CD4-positive, alpha-beta T cell treated with Interleukin-6 for 4 hours (primary cell): ENCODE measurements around the gene PRAME.
A peak's percentile ranks its signal among the peaks of the same experiment; 100 is the strongest.
"Not testable (repeated sequence)": the region's sequence is repeated elsewhere in the genome, so short reads cannot be mapped to it uniquely, and the experiment has no call there.

ENCODE experiments used
- DNase-seq: peaks from one replicate; pipeline ENCODE4 v3.0.0-alpha.2; 2020; ENCODE audit warnings: mixed read lengths

The PRAME gene

GRCh38 chr22:22520667-22521602, 38.1 kb downstream of the PRAME start:
- no peak for DNase-seq

DNA sequence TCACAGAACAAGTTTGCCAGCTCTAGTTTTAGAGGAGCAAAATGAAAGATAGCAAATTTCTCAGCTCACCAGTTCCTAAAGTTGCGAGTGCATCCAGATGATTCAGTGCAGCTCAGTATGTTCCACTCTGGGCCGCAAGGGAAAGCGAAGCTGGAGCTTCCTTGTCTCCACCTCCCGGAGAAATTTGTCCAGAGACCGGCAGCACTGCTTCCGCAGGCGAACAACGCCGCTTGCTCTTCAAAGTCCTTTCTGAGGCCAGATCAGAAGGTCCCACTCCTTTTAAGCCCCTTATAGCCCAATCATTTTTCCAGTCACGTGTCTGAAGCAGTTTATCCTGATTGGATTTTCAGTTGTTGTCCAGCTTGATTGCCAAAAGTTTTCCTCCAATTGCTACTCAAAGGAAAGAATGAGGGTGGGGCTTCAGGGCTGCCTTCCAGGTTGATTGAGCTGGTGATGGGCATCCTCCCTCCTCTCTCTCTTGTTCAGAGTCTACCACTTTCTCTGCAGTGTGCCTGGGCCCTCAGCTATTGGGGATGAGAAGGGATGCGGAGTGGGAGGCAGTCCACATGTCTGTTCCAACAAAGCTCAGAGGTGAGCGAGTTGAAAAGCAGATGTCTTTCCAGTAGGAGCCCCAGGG, 38.9 kb downstream of the PRAME start, which contains the start of gene ZNF280A:
Gene ZNF280A, minus strand, starts transcription at position 251 of the 637 bp plus-strand sequence. CDS start 4,640 bp downstream, outside the sequence.
- DNase-seq, result no peak

DNA sequence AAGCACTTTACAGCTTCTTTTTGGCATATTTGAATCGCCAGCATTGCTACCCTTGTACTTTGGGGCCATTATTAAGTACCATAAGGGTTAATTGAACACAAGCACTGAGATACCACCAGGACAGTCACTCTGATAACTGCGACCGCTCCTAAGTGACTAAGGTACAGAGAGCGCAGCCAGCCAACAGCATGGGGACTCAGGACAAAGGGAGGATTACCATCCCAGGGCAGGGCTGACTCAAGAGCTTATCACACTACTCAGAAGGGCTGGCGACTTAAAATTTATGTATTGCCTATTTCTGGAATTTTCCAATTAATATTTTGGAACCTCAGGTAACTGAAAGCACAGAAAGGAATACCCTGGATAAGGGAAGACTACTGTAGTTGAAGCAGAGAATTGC, 39.5 kb downstream of the PRAME start:
- no peak for DNase-seq

- no peak for DNase-seq
Measured at GRCh38 chr22:22516992-22517391, 42.1 kb downstream of the PRAME start.

DNA sequence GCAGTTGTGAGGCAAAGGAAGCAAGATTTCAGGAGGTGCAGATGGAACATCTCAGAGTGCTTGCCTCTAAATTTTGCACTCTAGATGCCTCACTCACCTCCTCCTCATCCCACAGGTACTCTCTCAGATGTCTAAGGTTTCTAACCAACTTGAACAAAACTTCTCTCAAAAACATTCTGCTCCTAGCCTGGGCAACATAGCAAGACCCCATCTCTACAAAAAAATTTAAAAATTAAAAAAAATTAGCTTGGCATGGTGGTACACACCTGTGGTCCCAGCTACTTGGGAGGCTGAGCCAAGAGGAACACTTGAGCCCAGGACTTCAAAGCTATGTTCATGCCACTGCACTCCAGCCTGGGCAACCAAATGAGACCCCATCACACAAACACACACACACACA, 43.2 kb downstream of the PRAME start:
- DNase-seq, result no peak

- not testable (repeated sequence) for DNase-seq
Measured at GRCh38 chr22:22514431-22514830, 44.6 kb downstream of the PRAME start.

DNA sequence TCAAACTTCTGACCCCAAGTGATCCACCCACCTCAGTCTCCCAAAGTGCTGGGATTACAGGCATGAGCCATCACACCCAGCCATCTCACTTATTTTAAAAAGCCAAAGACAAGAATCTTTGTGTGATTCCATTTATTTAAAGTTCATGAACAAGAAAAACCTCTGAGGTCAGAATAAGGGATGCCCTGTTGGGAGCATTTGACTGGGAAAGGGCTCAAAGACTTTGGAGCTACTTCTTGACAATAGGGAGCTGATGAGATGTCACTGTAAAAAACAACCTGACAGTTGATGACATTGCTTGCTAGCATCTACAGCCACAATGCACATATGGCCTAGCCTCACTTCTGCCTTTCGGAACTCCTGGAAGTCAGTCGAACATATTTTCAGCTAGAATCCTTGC, 45.4 kb downstream of the PRAME start:
- DNase-seq, result no peak

DNA sequence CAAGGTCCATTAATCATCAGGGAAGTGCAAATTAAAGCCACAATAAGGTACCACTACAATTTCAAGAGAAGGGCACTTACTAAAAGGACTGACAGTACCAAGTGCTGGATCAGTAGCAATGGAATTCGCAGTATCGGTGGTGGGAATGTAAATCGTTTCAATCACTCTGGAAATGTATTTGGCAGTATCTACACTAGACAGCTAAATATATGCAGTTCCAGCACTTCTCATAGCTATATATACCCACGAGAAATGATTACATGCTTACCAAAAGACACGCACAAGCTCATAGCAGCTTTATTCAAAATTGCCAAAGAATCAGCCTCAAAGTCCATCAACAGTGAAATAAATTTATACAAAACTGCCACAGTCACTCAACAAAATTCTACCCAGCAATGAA, 46.1 kb downstream of the PRAME start:
- DNase-seq, result no peak

GRCh38 chr22:22510833-22511232, 48.2 kb downstream of the PRAME start:
- DNase-seq, result not testable (repeated sequence)

DNA sequence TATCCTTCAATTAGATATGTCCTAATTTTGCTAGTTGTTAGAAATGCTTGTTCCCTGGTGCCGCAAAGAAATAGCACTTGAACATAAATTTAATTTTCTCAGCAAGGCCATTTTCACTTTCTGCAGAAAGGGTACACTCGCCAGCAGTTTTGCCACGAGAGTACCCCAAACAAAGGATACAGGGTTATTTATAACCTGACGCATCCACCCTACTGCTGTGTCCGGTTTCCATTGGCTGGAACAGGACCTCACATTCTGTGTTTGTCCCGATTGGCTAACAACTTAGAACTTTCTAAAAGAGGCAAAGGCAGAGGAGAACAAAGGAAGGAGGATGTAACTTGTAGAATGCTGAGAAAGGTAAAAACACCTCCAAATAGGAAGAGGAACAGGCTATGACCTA, 49.2 kb downstream of the PRAME start:
- DNase-seq, result not testable (repeated sequence)

GRCh38 chr22:22508274-22509176, 50.5 kb downstream of the PRAME start, which contains the start of gene ZNF280B:
TSS of gene ZNF280B (minus strand) at chr22:22508742. CDS start at chr22:22489398, 19,344 bp downstream.
- peak; percentile 82 for DNase-seq

DNA sequence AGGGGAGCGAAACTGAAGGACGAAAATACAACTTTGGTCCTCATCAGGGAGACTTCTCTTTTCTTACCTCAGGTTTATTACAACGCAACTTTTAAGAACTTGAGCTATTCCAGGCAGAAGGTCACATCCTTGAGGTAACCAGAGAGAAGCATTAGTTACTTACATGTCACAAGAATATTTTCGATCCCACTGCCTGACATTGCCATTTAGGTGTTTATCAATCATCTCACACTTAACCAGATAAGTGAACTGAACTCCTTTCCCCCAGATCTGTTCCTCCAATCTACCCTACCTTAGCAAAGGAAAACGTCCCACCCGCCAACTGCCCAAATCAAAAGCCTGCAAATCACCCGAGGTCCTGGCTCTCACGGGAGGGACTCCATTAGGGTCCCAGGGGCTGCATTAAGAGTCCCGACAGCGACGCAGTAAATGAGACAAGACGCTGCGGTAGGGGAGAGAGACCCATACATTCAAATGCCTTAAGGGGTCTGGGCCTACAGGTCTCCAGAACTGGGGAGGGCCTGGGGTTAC, 51.3 kb downstream of the PRAME start:
- DNase-seq, result no peak

DNA sequence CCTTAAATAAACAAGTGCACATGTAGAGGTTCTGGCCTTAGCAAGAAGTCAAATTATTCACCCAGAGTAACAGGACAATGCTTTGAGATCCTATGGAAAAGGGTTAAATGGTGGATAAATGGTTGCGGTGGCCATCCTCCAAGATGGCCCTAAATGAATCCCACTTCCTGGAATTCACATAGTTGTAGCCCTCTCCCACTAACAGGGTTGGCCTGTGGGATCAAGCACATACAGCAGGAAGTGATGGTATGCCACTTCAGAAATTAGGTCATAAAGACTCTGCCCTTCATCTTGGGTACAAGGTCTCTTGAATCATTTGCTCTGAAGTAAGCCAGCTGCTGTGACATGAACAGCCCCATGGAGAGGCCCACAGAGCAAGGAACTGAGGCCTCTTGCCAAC, 52.3 kb downstream of the PRAME start:
- no peak for DNase-seq

GRCh38 chr22:22498267-22498666, 60.8 kb downstream of the PRAME start:
- no peak for DNase-seq
